Articular chondrocyte of knee joint (primary cell): ENCODE data around the gene CEP57. TPM values are rescaled to one million over a fixed set of nuclear protein-coding genes. Genes with fewer than 3 reads are reported as not detected.

Experiments
- small RNA-seq: library from RNA; depleted of rRNA; stranded (forward); fragments of <200 nt; gene quantifications from one replicate; pipeline ENCODE3, GENCODE V24; 2012
- total RNA-seq: library from RNA; depleted of rRNA; stranded (reverse); fragments of >200 nt; gene quantifications from 2 replicates; pipeline ENCODE4 v1.2.3, GENCODE V29; 2012

The CEP57 gene
- total RNA-seq: 45.9 and 54.4 TPM in 2 replicates

GRCh38 chr11:95790123-95790932 is at the start of gene CEP57:
CEP57 (plus strand) TSS chr11:95790498; CDS start chr11:95790699, 201 bp downstream.

GRCh38 chr11:95789506-95790122 is 684 bp upstream of the CEP57 start, which contains the start of gene FAM76B:
FAM76B (minus strand) TSS chr11:95789782; CDS start chr11:95789478, 304 bp downstream.

Small RNA genes within 50 kb of the gene (small RNA-seq; reads per million reads assigned to genes)
- gene RNA5SP345: not detected

Other genes starting within 250 kb of the CEP57 start
- 26.1 and 33.7 TPM in 2 replicates for gene FAM76B, start 716 bp upstream of the CEP57 start, total RNA-seq
- gene MTMR2, start 133.6 kb downstream of the CEP57 start, total RNA-seq: 42.9 and 43.9 TPM in 2 replicates